Stimulated activated CD4-positive, alpha-beta T cell treated with anti-CD3 and anti-CD28 coated beads, TNF-alpha, amount 100 ng/mL, for 1 hour (primary cell): Measurements from ENCODE around the gene CRY2.
"Not testable (repeated sequence)": the region's sequence is repeated elsewhere in the genome, so short reads cannot be mapped to it uniquely, and the experiment has no call there.

Experiments
- DNase-seq, 3 donors: peaks; one replicate each; pipeline ENCODE4 v3.0.0-alpha.2; 2020; ENCODE audit warnings: low read depth in 3 of 3, low spot score in 1 of 3

Gene CRY2

DNA sequence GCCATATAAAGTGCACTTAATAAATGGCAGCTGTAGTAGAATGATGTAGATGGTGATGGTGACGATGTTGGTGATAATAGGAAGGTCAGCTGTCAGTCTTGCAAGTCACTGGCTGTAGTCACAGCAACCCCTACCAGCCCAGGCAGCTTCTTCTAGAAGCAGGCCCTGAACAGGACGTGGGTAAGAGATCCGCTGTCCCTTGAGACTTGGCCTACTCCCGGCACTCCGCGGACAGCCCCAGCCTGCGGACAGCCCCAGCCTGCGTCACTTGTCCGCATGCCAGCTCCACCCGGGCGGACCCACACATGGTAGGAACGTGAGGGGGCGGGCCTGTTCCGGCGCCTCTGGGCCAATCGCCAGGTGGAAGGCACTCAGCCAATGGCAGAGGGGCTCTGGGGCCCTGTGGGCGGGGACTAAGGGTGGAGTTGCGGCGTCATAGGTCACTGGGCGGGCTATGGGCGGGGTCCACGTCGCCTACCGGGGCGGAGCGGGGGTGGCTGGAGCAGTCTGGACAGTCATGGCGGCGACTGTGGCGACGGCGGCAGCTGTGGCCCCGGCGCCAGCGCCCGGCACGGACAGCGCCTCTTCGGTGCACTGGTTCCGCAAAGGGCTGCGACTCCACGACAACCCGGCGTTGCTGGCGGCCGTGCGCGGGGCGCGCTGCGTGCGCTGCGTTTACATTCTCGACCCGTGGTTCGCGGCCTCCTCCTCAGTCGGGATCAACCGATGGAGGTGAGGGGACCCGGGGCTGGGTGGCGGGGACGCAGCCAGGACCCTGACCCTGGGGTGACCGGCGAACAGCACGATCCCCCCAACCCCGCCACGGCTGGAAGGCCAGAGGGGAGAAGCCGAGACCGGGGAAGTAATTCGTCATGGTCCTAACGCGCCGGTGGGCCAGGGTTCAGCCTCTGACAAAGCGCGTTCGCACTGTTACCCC lies at the start of gene CRY2:
TSS of gene CRY2 (plus strand) at position 502 of the 937 bp plus-strand sequence. CDS start at position 518, 16 bp downstream.
- DNase-seq = peak; percentile 94 to 99 (median 97)

DNA sequence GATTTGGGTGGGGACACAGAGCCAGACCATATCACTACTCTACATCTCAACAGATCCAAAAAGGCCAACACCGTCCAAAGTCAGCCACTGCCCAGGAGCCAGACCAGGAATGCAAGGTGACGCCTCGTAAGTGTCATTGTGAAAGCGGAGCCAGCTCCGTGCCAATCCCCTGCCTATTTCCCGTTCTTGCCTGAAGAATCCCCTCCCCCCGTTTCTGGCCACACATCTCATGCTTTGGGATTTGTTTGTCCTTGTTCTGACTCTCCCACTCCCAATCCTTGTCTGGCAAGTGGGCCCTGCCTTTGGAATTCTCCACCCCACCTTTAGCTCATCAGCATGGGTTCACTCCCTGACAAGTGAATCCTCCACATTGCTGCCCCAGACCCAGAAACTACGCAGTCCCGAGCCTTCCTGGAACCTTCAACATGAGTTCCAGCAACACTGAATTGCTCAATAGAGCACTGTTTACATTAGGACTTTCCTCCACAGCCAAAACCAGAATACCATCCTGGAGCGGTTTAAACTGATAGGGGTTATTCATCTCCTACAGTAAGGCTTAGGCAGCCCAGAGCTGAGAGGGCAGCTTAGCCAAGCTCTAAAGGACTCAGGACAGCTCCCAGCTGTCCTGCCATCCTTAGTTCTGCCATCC lies 48.4 kb upstream of the CRY2 start:
- no peak for DNase-seq

DNA sequence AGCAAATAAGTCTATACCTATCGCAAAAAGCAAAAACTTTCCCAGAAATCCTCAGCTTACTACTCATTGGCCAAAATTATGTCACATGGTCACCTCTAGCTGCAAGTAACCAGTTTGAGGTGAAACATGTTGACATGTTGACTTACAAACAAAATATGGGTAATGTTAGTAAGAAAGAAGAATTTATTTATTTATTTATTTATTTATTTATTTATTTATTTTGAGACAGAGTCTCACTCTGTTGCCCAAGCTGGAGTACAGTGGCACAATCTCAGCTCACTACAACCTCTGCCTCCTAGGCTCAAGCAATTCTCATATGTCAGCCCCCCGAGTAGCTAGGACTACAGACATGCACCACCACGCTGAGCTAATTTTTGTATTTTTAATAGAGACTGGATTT lies 47.7 kb upstream of the CRY2 start:
- no peak for DNase-seq

DNA sequence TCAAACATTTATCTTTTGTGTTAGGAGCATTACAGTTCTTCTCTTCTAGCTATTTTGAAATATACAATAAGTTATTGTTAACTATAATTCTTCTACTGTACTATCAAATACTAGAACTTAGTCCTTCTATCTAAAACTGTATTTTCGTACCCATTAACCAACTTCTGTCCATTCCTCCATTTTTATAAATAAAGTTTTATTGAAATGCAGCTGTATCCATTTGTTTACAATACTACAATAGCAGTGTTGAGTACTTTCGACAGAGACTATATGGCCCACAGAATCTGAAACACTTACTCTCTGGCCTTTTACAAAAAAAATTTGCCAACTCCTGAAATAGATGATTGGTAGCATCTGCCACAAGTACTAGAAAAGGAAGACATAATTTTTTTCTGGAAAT lies 47.0 kb upstream of the CRY2 start:
- DNase-seq = no peak

DNA sequence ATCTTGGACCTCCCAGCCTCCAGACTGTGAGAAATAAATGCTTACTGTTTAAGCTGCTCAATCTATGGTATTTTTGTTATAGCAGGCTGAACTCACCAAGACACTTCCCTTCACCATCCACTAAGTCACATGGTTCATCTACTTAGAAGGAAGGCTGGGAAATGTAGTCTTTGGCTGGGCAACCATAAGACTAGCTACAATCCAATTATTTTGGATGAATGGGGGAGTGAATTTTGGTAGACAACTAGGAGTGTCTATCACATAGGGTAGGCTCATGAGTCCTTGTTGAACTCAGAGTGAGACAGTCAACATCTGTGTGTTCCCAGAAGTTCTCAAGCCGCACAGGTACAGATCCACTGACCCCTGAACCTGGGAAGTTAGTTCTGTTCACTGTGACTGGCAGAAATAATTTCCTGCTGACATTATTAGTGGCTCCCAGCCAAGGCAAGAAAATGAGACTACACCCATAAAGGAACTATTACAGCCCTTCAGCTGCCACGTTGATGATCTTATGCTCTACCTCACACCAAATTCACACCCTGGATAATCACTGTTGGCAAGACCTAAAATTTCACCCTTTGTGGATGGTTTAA lies 45.5 kb upstream of the CRY2 start:
- DNase-seq = no peak

DNA sequence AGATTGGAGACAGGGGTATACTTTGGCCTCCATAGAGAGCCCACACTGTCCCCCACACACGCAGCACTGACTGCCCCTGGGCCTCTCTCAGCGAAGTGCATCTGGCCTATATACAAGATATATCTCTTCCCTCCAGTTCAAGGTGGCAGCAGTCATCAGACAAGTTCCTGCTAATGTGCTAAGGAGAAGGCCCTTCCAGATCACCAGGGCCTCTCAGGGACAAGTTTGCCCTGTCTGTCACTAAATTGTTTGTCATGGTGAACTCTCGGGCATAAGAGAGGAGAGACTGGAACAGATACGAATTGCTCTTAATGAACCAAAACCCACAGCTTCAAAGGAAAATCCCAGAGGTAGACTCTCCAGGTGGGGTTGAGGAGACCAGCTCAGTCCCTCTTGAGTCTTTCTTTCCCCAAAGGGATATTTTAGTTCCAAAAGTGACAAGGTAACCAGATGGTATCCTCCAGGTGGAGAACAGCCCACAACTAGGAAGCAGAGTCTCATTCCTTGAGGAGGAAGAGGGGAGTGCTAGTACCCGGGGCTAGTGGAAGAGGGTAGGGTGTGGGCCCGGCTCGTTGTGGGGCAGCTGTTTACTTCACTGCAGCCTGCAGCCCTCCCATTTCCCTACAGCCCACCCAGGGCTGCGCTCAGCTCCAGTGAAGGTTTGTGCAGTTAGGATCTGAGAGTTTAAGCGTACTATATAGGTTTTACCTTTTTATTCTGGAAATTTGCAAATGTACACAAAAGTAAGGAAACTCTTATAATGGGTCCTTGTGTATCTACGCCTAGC lies 44.6 kb upstream of the CRY2 start:
- DNase-seq = no peak

DNA sequence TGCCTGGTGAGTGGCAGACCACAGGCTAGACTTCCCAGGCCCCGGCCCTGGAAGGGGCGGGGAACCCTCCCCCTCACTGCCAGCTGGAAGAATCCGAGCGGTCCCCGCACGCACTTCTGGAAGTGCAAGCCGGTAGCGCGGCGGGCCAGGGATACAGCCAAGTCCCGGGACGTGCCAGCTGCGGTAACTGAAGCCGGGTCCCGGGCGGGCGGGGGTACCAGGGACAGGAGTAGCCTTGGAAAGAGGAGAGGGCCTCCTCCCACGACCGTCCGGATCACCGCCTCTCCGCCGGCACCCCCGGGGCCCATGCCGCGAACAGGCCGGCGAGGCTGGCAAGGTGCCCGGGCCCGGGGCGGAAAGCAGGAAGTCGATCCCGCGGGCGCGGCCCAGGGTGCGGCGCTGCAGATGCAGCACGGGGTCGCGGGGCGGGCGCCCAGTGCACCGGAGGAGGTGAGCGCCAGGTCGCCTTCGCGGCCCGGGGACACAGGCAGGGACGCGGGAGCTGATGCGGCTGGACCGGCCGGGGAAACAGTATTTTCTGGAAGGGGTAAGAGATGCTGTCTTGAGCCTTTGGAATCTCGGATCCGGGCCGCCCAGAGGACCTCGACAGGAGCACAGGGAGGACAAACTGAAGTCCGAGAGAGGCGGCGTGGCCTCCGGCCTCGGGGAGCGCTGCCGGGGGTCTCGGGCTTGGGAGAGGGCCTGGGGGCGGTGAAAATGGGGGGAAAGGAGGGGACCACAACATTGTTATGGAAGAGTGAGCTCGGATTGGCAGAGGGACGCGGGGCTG lies 43.1 kb upstream of the CRY2 start:
- DNase-seq = peak in 2 of 3 donors; percentile 22 to 52

DNA sequence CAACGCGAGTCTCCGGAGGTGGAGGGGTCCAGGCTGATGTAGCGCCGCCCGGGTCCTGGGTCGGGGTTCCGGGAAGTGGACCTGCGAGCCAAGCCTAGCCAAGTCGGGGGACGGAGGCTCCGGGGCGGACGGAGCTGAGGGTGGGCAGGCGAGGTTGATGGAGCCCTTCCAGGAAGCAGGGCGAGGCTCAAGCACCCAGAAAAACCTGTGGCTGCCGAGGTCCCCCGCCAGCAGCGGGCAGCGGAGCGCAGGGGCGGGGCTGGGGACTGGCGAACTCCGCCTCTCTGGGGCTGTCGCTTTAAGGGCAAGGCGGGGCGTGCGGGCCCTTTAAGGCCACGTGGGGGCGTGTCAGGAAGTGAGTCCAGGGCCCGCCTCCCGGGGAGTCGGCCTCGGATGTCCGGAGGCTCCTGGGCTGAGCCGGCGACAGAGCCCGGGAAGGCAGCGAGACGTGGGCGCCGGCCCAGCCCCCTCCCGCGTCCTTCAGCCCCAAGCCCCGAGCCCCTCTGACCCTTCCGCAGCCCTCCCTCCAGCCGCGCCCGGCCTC lies 42.4 kb upstream of the CRY2 start, which contains the start of gene SLC35C1:
TSS of gene SLC35C1 (plus strand) at position 389 of the 544 bp plus-strand sequence. CDS start 653 bp downstream, outside the sequence.
- DNase-seq = peak; percentile 90 to 95 (median 91)

DNA sequence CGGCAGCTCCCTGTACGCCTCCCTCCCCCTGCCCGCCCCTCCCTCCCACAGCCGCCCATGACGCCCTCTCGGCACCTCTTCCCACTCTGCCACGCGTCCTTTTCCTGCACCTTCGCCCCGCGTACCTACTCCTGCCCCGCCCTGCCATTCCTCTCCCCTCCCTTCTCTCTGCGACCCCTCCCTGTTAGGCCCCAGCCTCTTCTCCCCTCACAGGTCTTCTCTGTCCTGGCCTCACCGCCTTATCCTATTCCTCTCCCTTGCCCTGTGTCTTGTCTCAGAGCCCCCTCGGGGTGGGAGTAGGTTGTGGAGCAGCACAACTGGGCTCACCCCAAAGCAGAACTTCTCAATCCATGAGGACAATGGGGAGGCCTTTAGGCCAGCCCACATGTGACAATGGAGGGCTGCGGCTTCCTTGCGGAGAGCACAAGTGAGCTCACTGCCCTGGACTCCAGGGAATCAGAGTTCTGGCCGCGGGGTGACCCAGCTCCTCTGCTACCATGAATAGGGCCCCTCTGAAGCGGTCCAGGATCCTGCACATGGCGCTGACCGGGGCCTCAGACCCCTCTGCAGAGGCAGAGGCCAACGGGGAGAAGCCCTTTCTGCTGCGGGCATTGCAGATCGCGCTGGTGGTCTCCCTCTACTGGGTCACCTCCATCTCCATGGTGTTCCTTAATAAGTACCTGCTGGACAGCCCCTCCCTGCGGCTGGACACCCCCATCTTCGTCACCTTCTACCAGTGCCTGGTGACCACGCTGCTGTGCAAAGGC lies 41.8 kb upstream of the CRY2 start:
- DNase-seq = no peak

DNA sequence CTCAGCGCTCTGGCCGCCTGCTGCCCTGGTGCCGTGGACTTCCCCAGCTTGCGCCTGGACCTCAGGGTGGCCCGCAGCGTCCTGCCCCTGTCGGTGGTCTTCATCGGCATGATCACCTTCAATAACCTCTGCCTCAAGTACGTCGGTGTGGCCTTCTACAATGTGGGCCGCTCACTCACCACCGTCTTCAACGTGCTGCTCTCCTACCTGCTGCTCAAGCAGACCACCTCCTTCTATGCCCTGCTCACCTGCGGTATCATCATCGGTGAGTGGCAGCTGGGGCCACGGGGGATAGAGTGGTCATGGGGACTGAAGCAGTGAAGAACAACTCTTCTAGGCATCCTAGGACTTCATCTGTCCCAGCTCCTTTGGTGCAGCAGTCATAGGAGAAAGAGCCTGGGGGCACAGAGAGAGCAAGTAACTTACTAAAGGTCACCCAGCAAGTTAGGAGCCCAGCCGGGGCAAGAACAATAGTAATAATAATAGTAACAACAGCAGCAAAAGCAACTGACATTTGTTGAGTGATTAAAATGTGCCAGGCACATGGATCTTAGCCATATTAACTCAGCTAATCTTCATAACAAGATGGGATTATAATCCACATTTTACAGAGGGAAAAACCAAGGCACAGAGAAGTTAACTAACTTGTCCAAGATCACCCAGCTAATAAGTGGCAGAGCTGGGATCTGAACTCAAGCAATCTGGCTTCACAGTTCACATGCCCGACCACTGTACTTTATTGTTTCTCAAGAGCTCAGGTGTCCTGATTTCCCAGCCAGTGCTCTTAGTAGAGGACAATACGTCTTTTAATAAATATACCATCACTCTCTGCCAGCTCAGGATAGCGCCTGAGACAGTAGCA lies 41.0 kb upstream of the CRY2 start:
- DNase-seq = no peak

DNA sequence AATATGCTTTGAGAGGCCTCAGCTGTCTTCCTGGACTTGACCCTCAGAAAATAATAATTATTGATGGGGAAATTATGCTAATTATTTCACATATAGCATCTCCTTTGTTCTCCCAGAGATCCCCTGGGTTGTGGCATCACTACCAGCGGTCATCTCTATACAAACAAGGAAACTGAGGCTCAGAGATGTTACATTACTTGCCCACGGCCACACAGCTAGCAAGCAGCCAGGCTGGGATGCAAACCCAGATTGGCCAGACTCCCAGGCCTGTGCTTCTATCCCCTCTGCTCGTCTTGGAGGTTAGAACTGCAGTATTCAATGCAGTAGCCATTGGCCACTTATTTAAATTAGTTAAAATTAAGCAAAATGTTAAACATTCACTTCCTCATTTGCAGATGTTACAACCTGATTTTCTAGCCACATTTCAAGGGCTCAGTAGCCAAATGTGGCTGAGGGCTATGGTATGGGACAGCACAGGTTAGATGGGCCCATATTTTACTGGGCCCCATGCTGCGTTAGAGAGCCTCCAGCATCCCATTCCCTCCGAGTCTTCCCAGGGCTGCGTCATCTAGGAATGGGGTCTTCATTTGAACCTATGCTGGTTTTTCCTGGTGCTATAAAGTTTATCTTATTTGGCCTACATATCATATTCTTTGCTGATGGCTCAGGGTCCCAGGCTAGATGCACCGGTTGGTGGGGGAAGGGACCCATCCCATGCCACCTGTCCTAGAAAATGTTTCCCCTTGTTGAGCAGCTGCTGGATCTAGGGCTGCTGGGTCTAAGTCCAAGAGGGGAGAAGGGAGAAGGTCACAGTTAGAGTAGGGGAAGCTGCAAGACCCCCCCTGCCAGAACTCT lies 40.1 kb upstream of the CRY2 start:
- DNase-seq = no peak

DNA sequence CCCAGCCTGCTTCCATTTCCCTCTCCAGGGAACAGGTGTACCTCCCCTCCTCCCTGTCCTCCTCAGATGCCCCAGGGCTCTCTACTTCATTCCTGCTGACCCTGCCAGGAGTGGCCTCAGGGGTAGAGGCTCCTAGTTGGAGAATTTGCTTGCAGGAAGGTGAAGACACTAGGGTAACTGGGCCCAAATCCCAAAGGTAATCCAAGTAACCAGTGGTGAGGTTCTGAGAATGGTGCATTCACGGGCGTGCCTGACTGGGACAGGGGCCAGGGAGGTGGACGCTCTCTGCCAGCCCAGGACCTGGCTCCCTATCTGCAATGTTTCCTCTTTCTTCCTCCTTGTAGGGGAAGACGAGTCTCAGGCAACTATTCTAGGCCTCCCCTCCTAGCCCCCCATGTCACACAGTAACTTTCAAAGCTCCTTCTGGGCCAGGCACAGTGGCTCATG lies 39.5 kb upstream of the CRY2 start:
- no peak for DNase-seq

DNA sequence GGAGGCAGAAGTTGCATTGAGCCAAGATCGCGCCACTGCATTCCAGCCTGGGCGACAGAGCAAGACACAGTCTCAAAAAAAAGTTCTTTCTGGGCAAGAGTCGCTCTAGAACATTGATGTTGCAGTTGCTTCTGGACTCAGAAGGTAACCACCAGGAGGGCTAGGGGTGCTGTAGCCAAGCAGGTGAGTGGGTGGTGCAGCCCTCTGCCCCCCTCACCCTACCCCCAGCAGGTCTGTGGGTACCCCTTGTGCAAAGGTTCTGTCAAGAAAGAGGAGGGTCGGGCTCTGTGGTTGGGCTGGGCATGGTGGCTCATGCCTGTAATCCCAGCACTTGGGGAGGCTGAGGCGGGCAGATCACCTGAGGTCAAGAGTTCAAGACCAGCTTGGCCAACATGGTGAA lies 38.8 kb upstream of the CRY2 start:
- not testable (repeated sequence) for DNase-seq

DNA sequence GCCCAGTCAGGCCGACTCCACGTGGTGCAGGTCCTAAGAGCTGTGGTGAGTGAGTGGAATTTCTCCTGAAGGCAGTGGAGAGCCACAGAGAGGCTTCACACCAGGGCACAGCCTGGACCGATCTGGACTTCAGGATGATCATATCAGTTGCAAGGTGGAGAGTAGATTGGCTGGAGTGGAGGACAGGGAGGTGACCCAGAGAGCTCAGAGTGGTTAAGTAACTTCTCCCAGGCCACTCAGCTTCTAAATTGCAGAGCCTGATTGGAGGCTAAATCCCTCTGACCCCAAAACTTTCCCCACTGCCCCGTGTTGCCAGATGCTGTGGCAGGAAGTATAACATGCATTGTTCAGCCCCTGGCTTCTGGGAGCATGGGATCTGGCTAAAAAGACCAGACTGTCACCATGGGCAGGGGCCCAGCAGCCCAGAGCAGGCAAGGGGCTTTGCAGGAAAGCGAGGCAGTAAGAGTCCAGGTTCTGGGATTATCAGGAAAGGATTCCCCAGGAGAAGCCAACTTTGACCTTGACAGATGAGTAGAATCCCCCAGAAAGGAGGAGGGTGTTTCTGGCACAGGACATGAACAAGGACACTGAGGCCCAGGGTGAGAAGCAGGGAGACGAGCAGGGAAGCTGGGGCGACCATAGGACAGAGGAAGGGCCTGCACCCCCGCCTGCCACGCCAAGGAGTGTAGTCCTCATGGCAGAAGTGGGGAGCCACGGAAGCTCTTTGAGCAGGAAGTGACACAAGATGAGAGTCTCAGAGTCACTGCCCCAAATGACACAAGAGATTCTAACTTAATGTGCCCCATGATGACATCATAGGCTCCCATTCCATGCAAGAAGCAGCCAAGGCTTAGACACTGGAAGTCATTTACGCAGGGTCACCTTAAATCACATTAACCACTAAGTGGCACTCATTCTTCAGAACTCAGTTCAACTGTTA lies 37.5 kb upstream of the CRY2 start:
- no peak for DNase-seq

DNA sequence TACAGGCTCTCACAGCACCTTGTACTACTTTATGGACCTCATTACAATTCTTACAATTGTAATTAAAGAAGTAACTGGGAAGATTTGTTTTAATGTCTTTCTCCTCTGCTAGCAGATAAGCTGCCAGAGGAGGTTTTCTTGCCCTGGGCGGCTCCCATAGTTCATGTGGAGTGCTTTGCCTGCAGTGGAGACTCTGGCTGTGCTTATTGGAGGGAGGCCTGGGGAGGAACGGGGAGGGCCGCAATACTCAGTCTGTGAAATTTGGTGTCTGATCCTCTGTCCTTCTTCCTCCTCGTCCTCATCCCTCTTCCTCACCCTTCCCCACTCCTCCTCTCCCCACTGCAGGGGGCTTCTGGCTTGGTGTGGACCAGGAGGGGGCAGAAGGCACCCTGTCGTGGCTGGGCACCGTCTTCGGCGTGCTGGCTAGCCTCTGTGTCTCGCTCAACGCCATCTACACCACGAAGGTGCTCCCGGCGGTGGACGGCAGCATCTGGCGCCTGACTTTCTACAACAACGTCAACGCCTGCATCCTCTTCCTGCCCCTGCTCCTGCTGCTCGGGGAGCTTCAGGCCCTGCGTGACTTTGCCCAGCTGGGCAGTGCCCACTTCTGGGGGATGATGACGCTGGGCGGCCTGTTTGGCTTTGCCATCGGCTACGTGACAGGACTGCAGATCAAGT lies 36.7 kb upstream of the CRY2 start:
- DNase-seq = no peak

DNA sequence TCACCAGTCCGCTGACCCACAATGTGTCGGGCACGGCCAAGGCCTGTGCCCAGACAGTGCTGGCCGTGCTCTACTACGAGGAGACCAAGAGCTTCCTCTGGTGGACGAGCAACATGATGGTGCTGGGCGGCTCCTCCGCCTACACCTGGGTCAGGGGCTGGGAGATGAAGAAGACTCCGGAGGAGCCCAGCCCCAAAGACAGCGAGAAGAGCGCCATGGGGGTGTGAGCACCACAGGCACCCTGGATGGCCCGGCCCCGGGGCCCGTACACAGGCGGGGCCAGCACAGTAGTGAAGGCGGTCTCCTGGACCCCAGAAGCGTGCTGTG lies 36.2 kb upstream of the CRY2 start:
- no peak for DNase-seq
